ENCODE measurements around the gene MARK3.

- no peak for TF ChIP-seq CTCF (IDR thresholded peaks at IDR 0.05)
- no peak for TF ChIP-seq POLR2A (IDR thresholded peaks at IDR 0.05)
These were observed 116.9 kb downstream of the MARK3 start for GRCh38 chr14:103501921-103502669.
